GM19397 (cell line): Measurements from ENCODE around the gene BCL2L2.
"Not testable (repeated sequence)": the region's sequence is repeated elsewhere in the genome, so short reads cannot be mapped to it uniquely, and the experiment has no call there.

ENCODE experiments used
- ATAC-seq: cut with Tn5 transposase; IDR thresholded peaks from one replicate; pipeline ENCODE4 v1.9.1; 2021; ENCODE audit warnings: mild to moderate bottlenecking, moderate library complexity; ENCODE audit not compliant: unreplicated experiment

BCL2L2 gene, protein sequence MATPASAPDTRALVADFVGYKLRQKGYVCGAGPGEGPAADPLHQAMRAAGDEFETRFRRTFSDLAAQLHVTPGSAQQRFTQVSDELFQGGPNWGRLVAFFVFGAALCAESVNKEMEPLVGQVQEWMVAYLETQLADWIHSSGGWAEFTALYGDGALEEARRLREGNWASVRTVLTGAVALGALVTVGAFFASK

DNA sequence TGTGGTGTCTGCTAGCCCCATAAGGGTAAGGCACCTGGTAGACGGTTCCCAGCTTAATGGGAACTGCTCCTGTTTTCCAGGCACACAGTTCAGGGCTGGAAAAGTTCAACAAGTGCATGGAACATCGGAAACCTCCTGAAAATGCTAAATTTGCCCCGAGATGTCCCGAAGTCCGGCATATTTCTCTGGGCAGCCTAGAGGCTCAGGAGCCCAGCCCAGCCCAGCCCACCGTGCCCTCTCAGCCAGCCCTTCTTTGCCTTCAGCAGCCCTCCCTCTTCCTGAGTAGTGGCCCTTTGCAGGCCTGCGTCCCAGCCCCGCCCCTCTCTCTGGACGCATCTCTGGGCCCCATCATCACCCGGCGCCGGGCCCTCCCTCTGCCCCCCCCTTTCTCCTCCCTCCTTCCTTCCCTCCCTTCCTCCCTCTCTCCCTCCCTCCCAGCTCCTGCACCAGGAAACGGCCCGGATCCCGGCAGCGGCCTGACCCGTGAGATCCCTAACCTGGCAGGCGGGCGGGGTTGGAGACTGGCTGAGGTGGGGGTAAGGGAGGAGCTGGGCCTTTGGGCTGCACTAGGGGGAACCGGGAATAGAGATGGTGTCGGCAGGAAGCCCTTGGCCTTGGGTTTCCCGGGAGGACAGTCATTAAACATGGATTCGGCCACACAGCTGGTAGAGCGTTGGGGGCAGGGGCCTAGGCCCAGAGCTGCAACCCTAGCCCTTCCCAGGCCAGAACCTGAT, at the start of gene BCL2L2:
BCL2L2 (plus strand) TSS at position 422 of the 734 bp plus-strand sequence. CDS start 935 bp downstream, outside the sequence.
- no peak for ATAC-seq

DNA sequence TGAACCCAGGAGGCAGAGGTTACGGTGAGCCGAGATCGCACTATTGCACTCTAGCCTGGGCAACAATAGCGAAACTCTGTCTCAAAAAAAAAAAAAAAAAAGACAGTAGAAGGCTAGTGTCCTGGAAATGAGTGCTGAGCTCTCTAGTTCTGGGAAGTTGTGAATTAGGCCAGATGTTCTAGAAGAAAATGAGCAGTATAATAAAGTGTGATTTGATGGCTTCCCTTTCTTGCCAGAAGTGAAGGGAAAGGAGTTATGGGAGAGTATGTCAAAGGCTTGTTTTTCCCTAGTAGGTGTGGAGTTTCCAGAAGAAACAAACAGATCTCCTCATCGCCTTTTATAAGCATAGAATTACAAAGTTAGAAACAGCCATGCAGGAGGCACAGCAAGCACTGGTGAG, 48.4 kb upstream of the BCL2L2 start:
- ATAC-seq = no peak

DNA sequence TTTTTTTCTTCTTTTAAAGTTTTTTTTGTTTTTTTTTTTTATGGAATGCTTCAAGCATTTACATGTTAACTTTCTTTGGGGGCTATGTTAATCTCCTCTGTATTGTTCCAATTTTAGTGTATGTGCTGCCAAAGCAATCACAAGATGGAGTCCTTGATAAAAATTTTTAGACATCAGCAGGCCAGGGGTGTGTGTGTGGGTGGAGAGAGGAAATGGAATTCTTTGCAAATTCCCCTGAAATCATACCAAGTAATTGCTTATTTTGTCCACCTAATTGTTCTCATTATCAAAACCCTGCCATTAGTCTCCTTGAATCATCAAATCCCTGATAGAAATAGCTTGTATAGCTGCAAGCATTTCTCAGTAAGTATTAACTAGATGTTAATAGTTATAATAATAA, 47.2 kb upstream of the BCL2L2 start:
- ATAC-seq = no peak

DNA sequence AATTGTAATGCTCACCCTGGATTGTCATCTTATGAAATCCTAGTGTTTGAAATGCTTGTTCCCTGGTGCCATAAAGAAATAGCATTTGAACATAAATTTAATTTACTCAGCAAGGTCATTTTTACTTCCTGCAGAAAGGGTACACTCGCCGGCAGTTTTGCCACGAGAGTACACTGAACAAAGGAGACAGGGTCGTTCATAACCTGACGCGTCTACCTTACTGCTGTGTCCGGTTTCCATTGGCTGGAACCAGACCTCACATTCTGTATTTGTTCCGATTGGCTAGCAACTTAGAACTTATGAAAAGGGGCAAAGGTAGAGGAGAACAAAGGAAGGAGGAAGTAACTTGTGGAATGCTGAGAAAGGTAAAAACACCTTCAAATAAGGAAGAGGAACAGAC, 45.8 kb upstream of the BCL2L2 start:
- not testable (repeated sequence) for ATAC-seq

DNA sequence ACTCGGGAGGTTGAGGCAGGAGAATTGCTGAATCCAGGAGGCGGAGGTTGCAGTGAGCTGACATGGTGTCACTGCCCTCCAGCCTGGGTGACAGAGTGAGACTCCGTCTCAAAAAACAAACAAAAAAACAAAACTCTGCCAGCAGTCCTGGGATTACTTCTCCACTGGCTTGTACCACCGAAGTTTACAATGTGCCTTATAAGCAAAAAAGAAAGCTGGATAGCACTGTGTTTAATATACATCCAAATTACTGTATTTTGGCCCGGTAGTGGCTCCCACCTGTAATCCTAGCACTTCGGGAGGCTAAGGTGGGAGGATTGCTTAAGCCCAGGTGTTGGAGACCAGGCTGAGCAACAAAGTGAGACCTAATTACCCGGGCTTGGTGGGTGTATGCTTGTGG, 37.4 kb upstream of the BCL2L2 start:
- no peak for ATAC-seq

DNA sequence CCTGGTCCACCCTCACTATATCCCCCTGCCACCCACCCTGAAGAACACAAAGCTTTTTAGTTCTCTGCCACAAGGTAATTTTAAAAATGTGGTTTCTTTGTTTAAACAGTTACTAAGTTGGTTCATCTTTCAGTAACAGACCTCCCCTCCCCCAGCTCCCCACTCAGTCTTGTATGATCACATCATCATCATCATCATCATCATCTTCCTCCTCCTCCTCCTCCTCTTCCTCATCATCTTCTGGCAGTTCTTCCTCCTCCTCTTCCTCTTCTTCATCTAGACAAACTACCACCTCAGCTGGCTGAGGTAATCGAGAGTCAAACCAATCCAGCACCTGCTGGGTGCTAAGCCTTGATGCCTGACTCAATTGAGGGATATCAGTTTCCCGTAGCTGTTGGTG, 31.2 kb upstream of the BCL2L2 start:
- ATAC-seq = no peak

DNA sequence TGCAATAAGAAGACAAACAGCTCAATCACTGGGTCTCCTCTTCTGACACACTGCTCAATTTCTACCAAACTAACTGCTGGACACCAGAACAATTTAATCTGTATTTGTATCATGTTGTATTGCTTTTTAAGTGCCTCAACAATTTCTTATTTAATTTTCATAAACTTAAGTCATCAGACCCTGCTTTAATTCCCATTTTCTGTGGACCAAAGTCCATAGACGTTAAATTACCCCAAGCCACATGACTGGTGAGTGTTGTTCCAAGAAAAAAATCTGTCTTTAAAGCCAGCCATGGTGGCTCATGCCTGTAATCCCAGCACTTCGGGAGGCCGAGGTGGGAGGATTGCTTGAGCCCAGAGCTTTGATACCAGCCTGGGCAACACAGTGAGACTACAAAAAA, 29.4 kb upstream of the BCL2L2 start:
- ATAC-seq = no peak

DNA sequence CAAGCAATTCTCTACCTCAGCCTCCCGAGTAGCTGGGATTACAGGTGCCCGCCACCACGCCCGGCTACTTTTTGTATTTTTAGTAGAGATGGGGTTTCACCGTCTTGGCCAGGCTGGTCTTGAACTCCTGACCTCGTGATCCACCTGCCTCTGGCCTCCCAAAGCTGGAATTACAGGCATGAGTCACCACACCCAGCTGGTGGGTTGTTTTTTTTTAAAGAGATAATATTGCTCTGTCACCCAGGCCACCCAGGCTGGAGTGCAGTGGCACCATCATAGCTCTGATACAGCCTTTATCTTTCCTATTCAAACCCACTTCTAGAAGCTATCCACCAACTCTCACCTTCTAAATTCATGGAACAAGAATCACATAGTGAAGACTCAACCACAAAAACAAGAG, 28.7 kb upstream of the BCL2L2 start:
- not testable (repeated sequence) for ATAC-seq

DNA sequence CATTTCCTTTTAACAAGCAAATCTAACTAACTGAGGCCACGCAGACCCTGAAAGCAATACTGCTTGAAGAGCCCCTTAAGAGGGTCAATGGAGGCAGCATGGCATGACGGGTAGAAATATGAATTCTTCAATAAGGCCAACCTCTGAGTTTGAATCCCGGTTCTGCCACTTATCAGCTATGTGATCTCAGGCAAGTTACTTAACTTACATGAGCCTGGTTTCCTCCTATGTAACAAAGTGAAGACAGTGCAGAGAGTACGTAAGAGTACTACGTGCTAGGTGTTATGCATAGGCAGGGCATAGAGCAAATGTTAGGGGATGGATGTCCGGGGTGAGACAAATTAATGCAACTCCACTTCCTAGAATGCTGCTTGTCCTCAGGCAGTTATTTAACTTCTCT, 25.4 kb upstream of the BCL2L2 start:
- no peak for ATAC-seq

DNA sequence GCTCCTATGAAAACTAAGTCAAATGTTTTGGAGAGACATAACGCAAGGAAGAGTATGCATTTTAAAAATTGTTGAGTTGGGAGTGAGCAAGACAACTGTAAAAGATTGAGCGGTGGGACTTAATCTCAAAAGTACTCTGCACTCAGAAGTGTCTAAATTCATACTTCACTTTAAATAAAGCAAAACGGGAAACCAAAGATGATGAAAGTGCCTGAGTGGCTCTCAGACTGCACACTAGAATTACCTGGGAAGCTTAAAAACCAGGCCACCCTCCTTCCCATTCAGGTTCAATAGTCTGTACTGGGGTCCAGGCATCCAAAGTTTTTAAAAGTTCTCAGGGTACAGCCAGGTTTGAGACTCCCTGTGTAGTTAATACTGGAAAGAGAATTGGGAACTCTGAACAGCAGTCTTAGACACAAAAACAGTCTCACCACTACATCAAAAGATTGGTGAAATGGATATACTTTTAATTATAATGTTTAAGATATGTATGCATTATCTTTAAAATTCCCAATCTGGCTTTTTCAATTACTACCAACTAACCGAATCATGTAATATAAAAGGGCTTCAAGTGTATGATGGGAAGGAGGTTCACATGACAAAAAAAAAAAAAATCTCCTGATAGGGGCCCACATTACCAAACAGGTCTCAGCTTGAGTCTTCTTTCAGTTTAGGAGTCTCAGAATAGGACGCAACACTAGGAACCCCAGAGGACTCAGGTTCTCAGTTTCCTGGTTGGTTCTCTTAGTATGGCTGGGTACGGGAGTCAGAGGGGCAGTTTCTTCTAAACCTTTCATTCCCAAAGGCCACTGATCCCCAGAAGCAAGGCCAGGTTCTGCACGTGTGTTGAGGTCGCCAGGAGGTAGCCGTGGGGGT, 21.7 kb upstream of the BCL2L2 start:
- ATAC-seq = no peak

DNA sequence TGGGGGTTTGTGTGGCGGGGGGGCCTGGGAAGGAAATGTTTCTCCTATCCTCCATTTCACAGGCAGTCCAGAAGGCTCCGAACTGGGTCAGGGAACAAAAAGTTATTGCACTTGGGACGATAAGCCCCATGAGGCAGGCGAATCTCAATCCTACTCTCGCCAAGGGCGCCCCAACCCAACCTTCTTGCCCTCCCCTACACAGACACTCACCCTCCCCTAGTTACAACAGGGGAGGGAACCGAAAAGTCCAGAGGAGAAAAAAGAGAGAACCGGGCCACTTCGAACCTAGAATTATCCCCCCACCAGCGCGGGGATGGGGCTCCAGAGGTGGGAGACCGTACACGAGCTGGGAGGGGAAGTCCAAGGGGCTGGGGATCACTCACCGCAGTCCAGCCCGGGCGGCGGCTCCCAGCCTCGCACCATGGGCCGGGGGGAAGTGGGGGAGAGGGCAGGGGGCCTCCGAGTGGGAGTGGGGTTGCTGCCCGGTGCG, 21.1 kb upstream of the BCL2L2 start:
- peak; percentile 24 for ATAC-seq

DNA sequence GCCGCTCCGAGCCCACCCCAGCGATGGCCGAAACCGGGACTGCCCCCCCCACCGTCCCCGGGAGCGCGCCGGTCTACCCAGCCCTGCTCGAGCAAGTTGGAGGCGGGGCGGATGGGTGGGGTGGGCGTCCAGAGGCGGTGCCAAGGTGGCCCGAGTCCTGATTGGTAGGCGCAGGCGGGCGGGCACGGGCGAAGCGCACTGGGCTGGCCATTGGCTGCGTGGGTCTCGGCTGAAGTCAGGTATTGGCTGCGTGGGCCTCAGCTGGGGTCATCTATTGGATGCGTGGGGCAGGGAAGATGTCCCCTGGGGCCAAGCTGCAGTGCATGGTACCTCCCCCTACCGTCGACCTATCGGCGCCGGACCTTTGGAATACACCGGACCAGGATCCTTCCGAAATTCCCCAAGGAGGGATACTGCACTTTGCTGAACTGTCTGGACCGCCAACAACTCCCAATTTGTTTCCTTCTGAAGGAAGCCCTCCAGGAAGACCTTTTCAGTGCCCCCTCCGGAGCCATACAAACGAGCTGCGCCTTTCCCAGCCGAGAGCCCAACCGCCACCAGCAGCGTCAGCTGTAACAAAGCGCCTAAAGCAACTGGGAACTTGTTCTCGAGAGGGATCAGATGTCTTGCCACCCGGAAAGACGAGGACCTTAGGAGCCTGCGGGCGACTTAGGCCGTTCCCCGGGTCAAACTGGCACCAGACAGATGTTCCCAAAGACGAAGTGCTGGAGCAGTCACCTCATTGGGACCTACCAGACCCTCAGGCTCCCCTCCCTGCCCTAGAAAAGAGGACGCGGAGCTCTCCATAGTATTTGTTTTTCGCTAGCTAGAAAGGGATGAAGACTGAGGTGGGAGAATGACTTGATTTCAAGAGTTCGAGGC, 20.4 kb upstream of the BCL2L2 start, which contains the start of gene HOMEZ:
HOMEZ (minus strand) TSS at position 113 of the 882 bp plus-strand sequence. CDS start 180 bp downstream, outside the sequence.
- ATAC-seq = peak; percentile 98

DNA sequence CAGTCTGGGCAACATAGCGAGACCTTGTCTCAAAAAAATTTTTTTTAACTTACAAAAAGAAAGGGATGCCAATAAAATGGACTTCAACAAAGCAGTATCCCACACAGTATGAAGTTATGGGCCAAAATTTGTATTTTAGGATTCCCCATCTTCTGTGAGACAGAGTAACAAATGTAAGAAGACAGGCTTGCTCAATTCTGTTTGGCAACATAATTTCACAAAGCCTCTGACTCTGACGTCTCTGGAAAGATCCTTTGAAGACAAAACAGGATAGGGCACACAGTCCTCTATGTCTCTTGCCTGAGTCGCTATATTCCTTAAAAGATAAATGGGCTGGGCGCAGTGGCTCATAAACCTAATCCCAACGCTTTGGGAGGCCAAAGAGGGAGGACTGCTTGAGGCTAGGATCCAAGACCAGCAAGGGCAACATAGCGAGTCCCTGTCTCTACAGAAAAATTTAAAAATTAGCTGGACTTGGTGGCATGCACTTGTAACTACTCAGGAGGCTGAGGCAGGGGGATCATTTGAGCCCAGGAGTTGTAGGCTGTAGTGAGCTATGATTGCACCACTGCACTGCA, 19.6 kb upstream of the BCL2L2 start:
- no peak for ATAC-seq

DNA sequence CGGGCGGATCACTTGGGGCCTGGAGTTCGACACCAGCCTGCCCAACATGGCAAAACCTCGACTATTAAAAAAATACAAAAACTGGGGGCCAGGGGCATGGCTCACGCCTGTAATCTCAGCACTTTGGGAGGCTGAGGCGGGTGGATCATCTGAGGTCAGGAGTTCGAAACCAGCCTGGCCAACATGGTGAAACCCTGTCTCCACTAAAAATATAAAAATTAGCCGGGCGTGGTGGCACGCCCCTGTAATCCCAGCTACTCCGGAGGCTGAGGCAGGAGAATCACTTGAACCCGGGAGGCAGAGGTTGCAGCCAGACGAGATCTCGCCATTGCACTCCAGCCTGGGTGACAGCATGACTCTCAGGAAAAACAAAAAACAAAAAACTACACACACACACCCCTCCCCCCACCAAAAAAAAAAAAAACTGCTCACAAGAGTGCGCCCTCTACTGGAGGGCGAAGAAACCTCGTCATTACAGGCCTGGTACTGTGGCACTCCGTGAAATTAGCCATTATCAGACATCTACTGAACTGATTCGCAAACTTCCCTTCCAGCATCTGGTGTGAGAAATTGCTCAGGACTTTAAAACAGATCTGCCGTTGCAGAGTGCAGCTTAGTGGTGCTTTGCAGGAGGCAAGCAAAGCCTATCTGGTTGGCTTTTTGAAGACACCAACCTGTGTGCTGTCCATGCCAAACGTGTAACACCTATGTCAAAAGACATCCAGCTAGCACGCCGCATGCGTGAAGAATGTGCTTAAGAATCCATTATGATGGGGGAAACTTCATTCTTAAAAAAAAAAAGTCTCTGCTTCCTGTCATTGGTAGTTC, 11.7 kb upstream of the BCL2L2 start:
- no peak for ATAC-seq

DNA sequence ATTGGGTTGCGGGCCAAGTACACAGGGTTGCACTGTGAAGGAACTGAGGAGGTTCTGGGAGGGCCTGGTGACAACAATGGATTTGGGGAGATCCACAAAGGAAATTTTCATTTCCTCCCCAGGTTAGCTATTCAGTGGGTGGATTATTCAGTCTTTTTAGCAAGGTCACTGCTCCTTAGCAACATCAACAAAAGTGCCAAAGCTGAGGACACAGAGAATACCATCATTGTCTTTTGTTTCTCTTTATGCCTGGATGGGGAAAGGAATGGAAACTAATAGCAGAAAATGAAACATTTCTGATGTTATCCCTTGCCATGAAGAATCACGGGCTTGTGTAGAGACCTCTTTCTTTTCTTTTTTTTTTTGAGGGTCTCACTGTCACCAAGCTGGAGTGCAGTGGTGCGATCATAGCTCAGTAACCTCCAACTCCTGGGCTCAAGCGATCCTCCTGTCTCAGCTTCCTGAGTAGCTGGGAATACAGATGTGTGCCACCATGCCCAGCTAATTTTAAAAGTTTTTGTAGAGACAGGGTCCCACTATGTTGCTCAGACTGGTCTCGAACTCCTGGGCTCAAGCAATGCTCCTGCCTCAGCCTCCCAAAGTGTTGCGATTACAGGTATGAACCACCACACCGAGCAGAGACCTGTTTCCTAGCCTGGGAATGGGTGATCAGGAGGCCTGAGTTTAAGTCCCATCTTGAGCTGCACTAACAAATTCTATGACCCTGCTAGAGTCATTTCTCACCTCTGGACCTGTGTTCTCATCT, 10.4 kb upstream of the BCL2L2 start:
- no peak for ATAC-seq

DNA sequence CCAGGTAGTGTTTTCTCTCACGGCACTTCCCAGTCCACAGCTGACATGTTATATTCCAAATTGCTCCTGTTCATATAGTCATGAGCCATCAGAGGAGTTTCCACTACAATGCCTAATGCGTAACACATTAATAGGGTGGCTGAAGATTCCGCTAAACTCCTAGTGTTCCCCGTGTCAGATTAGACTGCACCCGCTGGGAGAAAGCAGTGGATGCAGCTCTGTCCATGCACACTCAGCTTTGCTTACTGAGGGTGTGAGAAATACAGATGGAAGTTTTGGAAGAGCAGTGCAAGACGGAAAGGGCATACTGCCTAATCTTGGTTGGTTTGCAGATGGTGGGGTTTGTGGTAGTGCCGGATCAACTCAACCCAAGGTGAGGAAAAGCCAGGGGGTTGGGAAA, 9.5 kb upstream of the BCL2L2 start:
- ATAC-seq = no peak

DNA sequence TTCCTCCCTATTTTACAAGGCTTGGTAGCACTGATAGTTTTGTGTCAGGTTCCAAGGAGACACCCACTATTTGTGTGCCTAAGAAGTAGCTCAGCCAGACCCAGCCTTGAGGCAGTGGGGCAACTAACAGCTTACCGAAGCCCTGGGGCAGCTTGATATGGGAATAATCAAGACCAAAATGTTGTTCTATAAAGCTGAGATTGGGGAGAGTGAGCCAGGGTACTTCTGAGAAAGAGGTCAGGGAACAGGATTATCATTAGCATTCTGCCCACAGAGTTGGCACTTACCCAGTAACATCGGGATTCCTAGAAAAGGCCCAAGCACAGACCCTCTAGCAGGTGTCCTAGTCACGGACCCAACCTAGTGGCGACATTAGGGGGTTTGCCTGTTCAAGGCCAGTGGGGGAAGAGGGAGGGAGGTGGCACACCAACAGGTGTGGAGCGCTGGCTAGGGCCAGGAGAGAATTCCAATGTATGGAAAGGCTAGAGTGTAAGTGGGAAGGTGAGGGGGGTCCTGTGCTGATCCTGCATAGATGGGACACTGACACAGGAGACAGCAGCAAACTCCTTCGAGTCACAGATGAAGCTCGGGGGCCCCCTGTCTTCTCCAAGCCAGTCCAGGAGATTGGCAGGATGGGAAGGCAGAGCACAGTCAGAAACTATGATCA, 8.9 kb upstream of the BCL2L2 start:
- ATAC-seq = no peak
